ENCODE results near the gene RAB17.
A peak's percentile ranks its signal among the peaks of the same experiment; 100 is the strongest.

RAB17 gene

GRCh38 chr2:237625216-237625705 lies 34.7 kb upstream of the RAB17 start:
- H3K4me2 ChIP-seq (ENCODE audit: low read length), result no peak overlapping the region
- no peak overlapping the region for H3K9ac ChIP-seq
- TF ChIP-seq CTCF (IDR thresholded peaks at IDR 0.05), result no peak
- no peak overlapping the region for H2AFZ ChIP-seq
- H3K36me3 ChIP-seq (ENCODE audit: control insufficient read depth, insufficient read depth, low read length), result no peaks in the 10 kb centered on the region
- no peak overlapping the region for H3K4me3 ChIP-seq (ENCODE audit: low read depth, low read length)
- H3K4me1 ChIP-seq, result peaks cover 21% of the 10 kb centered on the region
- H3K9me3 ChIP-seq (ENCODE audit: control insufficient read depth, low read length), result no peaks in the 10 kb centered on the region
- H3K79me2 ChIP-seq, result no peaks in the 10 kb centered on the region
- H3K27me3 ChIP-seq (ENCODE audit: control insufficient read depth, insufficient read depth, low read length), result no peaks in the 10 kb centered on the region
- H3K27ac ChIP-seq, result peak overlapping the region; percentile 58

- Histone ChIP-seq H3K9ac (no peak overlapping the region), H3K27ac (no peak overlapping the region), H3K79me2 (no peaks in the 10 kb centered on the region), H3K4me3 (ENCODE audit: low read depth, low read length) (no peak overlapping the region), H2AFZ (no peak overlapping the region), H3K36me3 (ENCODE audit: control insufficient read depth, insufficient read depth, low read length) (no peaks in the 10 kb centered on the region), H3K9me3 (ENCODE audit: control insufficient read depth, low read length) (no peaks in the 10 kb centered on the region), H3K4me1 (peaks cover 21% of the 10 kb centered on the region), H3K27me3 (ENCODE audit: control insufficient read depth, insufficient read depth, low read length) (no peaks in the 10 kb centered on the region), H3K4me2 (ENCODE audit: low read length) (no peak overlapping the region)
- no peak for TF ChIP-seq CTCF (IDR thresholded peaks at IDR 0.05)
Observed at GRCh38 chr2:237624565-237624964, 34.0 kb upstream of the RAB17 start.

GRCh38 chr2:237623428-237624403 lies 33.2 kb upstream of the RAB17 start:
- H3K27ac ChIP-seq, result no peak overlapping the region
- no peaks in the 10 kb centered on the region for H3K27me3 ChIP-seq (ENCODE audit: control insufficient read depth, insufficient read depth, low read length)
- no peaks in the 10 kb centered on the region for H3K36me3 ChIP-seq (ENCODE audit: control insufficient read depth, insufficient read depth, low read length)
- no peak overlapping the region for H3K4me3 ChIP-seq (ENCODE audit: low read depth, low read length)
- no peak for TF ChIP-seq CTCF (IDR thresholded peaks at IDR 0.05)
- H3K4me2 ChIP-seq (ENCODE audit: low read length), result no peak overlapping the region
- H2AFZ ChIP-seq, result no peak overlapping the region
- peaks cover 18% of the 10 kb centered on the region for H3K4me1 ChIP-seq
- H3K9ac ChIP-seq, result no peak overlapping the region
- no peaks in the 10 kb centered on the region for H3K79me2 ChIP-seq
- no peaks in the 10 kb centered on the region for H3K9me3 ChIP-seq (ENCODE audit: control insufficient read depth, low read length)

- H3K4me3 ChIP-seq (ENCODE audit: low read depth, low read length), result no peak overlapping the region
- H3K9ac ChIP-seq, result no peak overlapping the region
- no peak overlapping the region for H3K4me2 ChIP-seq (ENCODE audit: low read length)
- no peaks in the 10 kb centered on the region for H3K36me3 ChIP-seq (ENCODE audit: control insufficient read depth, insufficient read depth, low read length)
- no peak overlapping the region for H2AFZ ChIP-seq
- H3K27me3 ChIP-seq (ENCODE audit: control insufficient read depth, insufficient read depth, low read length), result no peaks in the 10 kb centered on the region
- H3K27ac ChIP-seq, result no peak overlapping the region
- H3K9me3 ChIP-seq (ENCODE audit: control insufficient read depth, low read length), result no peaks in the 10 kb centered on the region
- no peaks in the 10 kb centered on the region for H3K79me2 ChIP-seq
- no peak for TF ChIP-seq CTCF (IDR thresholded peaks at IDR 0.05)
- H3K4me1 ChIP-seq, result peaks cover 14% of the 10 kb centered on the region
Observed at GRCh38 chr2:237618449-237618848, 27.9 kb upstream of the RAB17 start.

All from parathyroid adenoma (tissue), 2 donors.